ENCODE data around the gene SSX2IP. TPM values are rescaled to one million over a fixed set of nuclear protein-coding genes. Genes with fewer than 3 reads are reported as not detected.

SSX2IP gene
- total RNA-seq, 2 experiments from 2014 or later: 10.0 to 12.7 TPM

DNA sequence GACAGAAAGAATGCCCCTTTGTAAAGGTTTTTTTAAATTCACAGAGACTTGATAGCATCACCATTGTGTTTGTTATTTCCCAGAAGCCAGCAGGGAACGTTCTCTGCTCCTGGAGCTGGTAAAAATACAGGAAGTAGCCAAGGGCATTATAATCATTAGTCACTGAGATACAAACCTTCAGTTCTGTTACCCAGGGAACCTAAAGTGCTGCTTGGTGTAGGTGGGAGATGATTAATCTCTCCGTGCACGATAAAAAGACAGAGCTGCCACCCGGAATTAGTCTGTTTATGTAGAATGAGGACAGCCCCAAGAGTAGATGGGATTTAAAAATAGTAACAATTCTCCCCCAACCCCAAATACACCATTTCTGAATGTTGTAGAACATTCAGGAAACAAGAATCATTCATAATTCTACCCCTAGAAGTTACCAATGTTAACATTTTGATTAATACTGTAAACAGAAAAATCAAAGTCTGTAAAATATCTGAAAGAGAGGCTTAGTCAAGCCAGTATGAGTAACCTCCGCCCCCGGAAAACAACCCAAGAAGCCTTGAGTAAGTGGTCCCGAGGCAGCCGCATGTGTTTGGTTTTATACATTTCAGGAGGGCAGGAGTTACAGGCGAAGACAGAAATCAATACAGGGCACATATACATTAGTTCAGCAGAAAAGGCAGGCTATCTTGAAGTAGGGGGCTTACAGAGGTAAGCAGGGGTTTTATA is 70.7 kb downstream of the SSX2IP start:
- ATAC-seq (peak; percentile 60), DNase-seq (peak; percentile 89)
- Mint-ChIP-seq H3K4me1 (ENCODE audit: low read depth) (peaks cover 21% of the 10 kb centered on the region), H3K27ac (peak overlapping the region; percentile 85), H3K27me3 (no peaks in the 10 kb centered on the region), H3K9me3 (peaks cover 6% of the 10 kb centered on the region), H3K36me3 (ENCODE audit: low read depth) (peaks cover under 1% of the 10 kb centered on the region), H3K4me3 (peak overlapping the region; percentile 60)
- intact Hi-C loops (cut with micrococcal nuclease): loop anchor here (2.0 to 5.0 kb wide), 4 partner anchors 47 to 477 kb away; partner anchors contain the start of genes CTBS and PRKACB
- ChIA-PET POLR2A (interaction anchor here (0.7 to 1.5 kb wide), 4 partner anchors 19 to 115 kb away, joined by 3 to 5 read pairs (median 3); partner anchors contain the start of gene CTBS), CTCF (interaction anchor here (0.8 to 3.4 kb wide), 42 partner anchors 8 to 478 kb away, joined by 3 to 29 read pairs (median 5); partner anchors contain the start of genes CTBS, GNG5, RPF1 and SPATA1)
- no peak for TF ChIP-seq CTCF (IDR thresholded peaks at IDR 0.05)

DNA sequence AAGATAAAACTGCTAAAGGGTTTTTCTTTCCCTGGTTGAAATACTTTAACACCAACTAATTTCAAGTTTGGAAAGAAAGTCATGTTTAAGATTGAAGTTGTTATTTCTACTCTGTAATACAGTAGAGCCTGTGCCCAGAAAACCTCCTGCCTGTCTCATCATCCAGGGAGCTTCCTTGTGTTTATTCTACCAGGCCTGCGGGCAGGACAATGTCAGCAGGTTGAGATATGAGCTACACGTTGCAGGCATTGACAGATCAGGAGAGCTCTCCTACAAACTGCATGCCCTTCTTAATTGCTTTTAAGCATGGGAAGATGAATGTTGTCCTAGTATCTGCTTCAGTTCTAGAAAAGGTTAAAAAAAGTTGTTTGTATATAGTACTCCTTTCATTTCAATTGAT is 72.9 kb downstream of the SSX2IP start:
- peaks cover 15% of the 10 kb centered on the region for H3K9me3 Mint-ChIP-seq
- no peaks in the 10 kb centered on the region for H3K27me3 Mint-ChIP-seq
- H3K4me1 Mint-ChIP-seq (ENCODE audit: low read depth): peaks cover 23% of the 10 kb centered on the region
- H3K27ac Mint-ChIP-seq: no peak overlapping the region
- no peak for TF ChIP-seq CTCF (IDR thresholded peaks at IDR 0.05)
- ATAC-seq: no peak
- POLR2A ChIA-PET: no interaction called here
- no peak for DNase-seq
- H3K36me3 Mint-ChIP-seq (ENCODE audit: low read depth): peaks cover 7% of the 10 kb centered on the region
- intact Hi-C loops (cut with micrococcal nuclease): loop anchor here (5.0 kb wide), 2 partner anchors 45 to 475 kb away; partner anchors contain the start of genes CTBS and PRKACB
- H3K4me3 Mint-ChIP-seq: no peak overlapping the region
- CTCF ChIA-PET: interaction anchor here (1.0 kb wide), 1 partner anchor 175 kb away, joined by 3 read pairs; no protein-coding TSS in a partner anchor

GRCh38 chr1:84615790-84616189 is 74.5 kb downstream of the SSX2IP start:
- Mint-ChIP-seq H3K9me3 (peaks cover 15% of the 10 kb centered on the region), H3K4me1 (ENCODE audit: low read depth) (peaks cover 26% of the 10 kb centered on the region), H3K36me3 (ENCODE audit: low read depth) (peaks cover 9% of the 10 kb centered on the region), H3K27ac (no peak overlapping the region), H3K4me3 (no peak overlapping the region), H3K27me3 (no peaks in the 10 kb centered on the region)
- ATAC-seq (no peak), DNase-seq (no peak)
- POLR2A ChIA-PET: no interaction called here
- intact Hi-C loops (cut with micrococcal nuclease): loop anchor here (5.0 kb wide), 2 partner anchors 43 to 473 kb away; partner anchors contain the start of genes CTBS and PRKACB
- no peak for TF ChIP-seq CTCF (IDR thresholded peaks at IDR 0.05)
- CTCF ChIA-PET: no interaction called here

GRCh38 chr1:84613887-84614286 is 76.4 kb downstream of the SSX2IP start:
- no peak overlapping the region for H3K27ac Mint-ChIP-seq
- ChIA-PET POLR2A (interaction anchor here (0.8 kb wide), 1 partner anchor 70 kb away, joined by 3 read pairs; no protein-coding TSS in a partner anchor), CTCF (interaction anchor here (1.1 to 1.4 kb wide), 2 partner anchors 21 to 38 kb away, joined by 3 to 4 read pairs; no protein-coding TSS in a partner anchor)
- ATAC-seq: no peak
- peaks cover 13% of the 10 kb centered on the region for H3K4me1 Mint-ChIP-seq (ENCODE audit: low read depth)
- H3K36me3 Mint-ChIP-seq (ENCODE audit: low read depth): peaks cover 9% of the 10 kb centered on the region
- intact Hi-C loops (cut with micrococcal nuclease): no loop called here
- H3K4me3 Mint-ChIP-seq: no peak overlapping the region
- H3K27me3 Mint-ChIP-seq: no peaks in the 10 kb centered on the region
- DNase-seq: no peak
- H3K9me3 Mint-ChIP-seq: peaks cover 15% of the 10 kb centered on the region
- no peak for TF ChIP-seq CTCF (IDR thresholded peaks at IDR 0.05)

DNA sequence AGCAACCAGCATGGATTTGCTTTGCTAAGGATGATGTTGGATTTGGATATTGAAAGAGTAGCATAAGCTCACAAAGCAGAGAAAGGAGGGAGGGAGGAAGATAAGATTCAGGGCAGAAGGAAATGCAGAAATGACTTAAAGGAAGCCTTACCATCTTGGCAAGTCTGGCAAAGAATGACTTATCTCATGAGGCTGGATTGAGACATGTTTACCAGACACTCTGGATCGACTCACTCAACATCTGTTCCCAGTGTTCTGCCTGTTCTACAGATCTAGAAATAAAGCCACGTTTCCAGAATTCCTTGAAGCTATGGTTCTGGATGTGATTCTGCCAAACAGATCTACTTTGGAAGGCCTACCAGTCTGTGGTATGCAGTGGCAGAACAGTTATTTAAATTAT is 77.2 kb downstream of the SSX2IP start:
- H3K9me3 Mint-ChIP-seq: peaks cover 15% of the 10 kb centered on the region
- CTCF ChIA-PET: interaction anchor here (1.4 kb wide), 1 partner anchor 38 kb away, joined by 4 read pairs; no protein-coding TSS in a partner anchor
- H3K4me3 Mint-ChIP-seq: no peak overlapping the region
- POLR2A ChIA-PET: no interaction called here
- H3K27ac Mint-ChIP-seq: no peak overlapping the region
- H3K27me3 Mint-ChIP-seq: no peaks in the 10 kb centered on the region
- no peak for DNase-seq
- H3K4me1 Mint-ChIP-seq (ENCODE audit: low read depth): peaks cover 13% of the 10 kb centered on the region
- peaks cover 9% of the 10 kb centered on the region for H3K36me3 Mint-ChIP-seq (ENCODE audit: low read depth)
- no peak for ATAC-seq
- TF ChIP-seq CTCF (IDR thresholded peaks at IDR 0.05): no peak
- intact Hi-C loops (cut with micrococcal nuclease): no loop called here

Measured in activated CD8-positive, alpha-beta T cell treated with anti-CD3 and anti-CD28 coated beads for 36 hours (primary cell).